HG02642 (cell line): ENCODE measurements around the gene ADGRG1.
"Not testable (repeated sequence)": the region's sequence is repeated elsewhere in the genome, so short reads cannot be mapped to it uniquely, and the experiment has no call there.

Source experiments
- ATAC-seq: cut with Tn5 transposase; IDR thresholded peaks from one replicate; pipeline ENCODE4 v1.9.1; 2021; ENCODE audit warnings: mild to moderate bottlenecking; ENCODE audit not compliant: unreplicated experiment, poor library complexity

The ADGRG1 gene

DNA sequence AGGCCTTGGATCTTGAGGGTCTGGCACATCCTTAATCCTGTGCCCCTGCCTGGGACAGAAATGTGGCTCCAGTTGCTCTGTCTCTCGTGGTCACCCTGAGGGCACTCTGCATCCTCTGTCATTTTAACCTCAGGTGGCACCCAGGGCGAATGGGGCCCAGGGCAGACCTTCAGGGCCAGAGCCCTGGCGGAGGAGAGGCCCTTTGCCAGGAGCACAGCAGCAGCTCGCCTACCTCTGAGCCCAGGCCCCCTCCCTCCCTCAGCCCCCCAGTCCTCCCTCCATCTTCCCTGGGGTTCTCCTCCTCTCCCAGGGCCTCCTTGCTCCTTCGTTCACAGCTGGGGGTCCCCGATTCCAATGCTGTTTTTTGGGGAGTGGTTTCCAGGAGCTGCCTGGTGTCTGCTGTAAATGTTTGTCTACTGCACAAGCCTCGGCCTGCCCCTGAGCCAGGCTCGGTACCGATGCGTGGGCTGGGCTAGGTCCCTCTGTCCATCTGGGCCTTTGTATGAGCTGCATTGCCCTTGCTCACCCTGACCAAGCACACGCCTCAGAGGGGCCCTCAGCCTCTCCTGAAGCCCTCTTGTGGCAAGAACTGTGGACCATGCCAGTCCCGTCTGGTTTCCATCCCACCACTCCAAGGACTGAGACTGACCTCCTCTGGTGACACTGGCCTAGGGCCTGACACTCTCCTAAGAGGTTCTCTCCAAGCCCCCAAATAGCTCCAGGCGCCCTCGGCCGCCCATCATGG, 35.7 kb downstream of the ADGRG1 start:
- ATAC-seq, result no peak

DNA sequence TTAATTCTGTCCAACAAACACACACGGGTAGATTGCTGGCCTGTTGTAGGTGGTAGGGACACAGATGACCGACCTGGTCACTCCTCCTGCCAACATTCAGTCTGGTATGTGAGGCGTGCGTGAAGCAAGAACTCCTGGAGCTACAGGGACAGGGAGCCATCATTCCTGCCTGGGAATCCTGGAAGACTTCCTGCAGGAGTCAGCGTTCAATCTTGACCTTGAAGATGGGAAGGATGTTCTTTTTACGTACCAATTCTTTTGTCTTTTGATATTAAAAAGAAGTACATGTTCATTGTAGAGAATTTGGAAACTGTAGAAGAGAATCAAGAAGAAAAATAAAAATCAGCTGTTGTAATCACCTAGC, 36.2 kb downstream of the ADGRG1 start:
- no peak for ATAC-seq

DNA sequence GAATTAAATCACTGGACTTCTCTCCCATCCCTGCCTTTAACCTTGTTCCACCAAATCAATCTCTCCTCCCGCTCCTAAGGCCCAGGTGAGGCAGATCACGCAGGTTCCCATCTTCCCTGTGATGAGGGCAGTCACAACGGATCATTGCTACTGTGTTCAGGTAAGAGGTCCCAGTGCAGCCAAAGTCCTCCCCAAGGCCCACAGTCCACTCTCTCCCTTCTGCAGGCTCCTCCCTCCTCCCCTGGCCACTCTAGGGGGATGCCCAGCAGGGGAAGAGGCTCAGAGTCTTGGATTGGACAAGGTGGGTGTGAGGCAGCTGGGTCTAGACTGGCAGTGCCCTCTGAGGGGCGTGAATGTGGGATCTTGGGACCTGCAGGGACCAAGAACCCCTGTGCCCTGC, 37.1 kb downstream of the ADGRG1 start:
- no peak for ATAC-seq

- no peak for ATAC-seq
Measured at GRCh38 chr16:57666353-57667047, 38.1 kb downstream of the ADGRG1 start.

GRCh38 chr16:57667048-57667525, 38.7 kb downstream of the ADGRG1 start:
- ATAC-seq, result no peak

GRCh38 chr16:57667526-57668262, 39.3 kb downstream of the ADGRG1 start:
- no peak for ATAC-seq

- no peak for ATAC-seq
Measured at GRCh38 chr16:57668263-57668571, 39.8 kb downstream of the ADGRG1 start, which contains the start of gene ADGRG3. ADGRG3 (plus strand) TSS chr16:57668306; CDS start chr16:57668348, 42 bp downstream.

DNA sequence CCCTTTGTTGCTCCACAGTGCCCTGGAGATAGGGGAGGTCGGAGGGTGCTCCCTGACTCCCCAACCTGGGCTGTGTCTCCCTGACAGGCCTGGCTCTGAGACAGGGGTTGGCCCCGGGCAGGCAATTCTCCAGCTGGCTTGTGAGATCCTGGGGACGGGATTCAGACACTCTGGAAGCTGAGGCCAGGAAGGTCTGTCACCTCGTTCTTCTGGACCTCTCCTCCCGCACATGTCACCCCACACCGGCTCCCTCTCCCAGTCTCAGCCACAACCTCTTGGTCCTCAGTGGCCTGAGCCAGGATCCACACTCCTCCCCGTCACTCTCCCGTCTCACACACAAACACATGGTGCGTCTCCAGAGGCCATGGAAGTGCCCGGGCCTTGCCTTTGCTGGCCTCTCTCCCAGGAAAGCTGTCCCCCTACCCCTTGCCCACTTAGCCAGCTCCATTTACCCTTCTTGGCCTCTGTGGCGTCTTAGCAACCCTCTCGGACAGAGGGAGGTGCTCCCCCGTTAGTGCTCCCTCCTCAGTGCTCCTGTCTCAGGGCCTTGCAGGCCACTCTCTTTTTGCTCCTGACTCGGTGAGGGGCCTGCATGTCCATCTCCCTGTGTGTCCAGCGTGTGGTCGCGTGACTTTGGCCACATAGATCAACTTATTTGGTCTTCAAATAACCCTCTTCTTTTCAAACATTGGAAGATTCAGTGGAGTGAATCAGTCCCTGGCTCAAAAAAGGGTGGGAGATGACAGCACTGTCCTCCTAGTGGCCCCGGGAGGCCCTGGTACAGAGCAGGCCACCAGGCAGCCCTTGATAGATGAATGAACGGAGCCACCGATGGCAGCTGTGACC, 40.4 kb downstream of the ADGRG1 start:
- ATAC-seq, result no peak

- ATAC-seq, result no peak
Measured at GRCh38 chr16:57669476-57670162, 41.2 kb downstream of the ADGRG1 start.

DNA sequence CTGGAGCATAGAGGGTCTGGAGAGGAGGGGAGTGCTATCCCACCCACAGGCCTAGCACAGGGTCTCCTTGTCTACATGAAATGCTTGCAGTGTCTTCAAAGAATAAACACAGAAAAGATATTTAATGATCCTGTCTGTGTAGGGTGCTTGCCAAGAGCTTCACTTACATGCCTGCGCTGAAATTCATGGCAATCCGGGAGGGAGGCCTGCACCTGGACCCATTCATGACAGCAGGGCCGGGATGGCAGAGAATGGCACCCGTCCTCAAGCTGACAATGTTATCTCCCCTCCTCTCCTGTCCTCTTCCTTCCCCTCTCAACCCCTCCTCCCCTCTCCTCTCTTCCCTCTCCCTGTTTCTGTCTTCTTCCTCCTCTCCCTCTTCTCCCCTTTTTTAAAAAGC, 41.8 kb downstream of the ADGRG1 start:
- no peak for ATAC-seq

- ATAC-seq, result not testable (repeated sequence)
Measured at GRCh38 chr16:57671451-57671850, 43.0 kb downstream of the ADGRG1 start.

DNA sequence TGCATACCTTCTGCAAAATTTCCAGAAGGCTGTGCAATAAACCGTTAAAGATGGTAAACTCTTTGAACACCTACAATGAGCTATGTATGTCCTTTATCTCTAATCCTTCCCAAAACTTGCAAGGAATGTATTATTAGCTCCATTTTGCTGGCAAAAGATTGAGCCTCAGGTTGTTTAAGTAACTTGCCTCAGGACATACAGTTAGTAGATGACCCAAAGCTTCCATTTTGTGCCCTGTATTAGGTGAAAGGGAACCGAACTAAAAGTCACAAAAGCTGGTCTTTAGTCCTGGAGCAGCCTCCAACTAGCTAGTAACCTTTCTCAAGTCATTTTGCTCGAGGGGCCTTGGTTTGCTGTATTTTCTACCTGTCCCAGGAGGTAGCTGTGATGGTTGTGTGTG, 44.0 kb downstream of the ADGRG1 start:
- ATAC-seq, result no peak

DNA sequence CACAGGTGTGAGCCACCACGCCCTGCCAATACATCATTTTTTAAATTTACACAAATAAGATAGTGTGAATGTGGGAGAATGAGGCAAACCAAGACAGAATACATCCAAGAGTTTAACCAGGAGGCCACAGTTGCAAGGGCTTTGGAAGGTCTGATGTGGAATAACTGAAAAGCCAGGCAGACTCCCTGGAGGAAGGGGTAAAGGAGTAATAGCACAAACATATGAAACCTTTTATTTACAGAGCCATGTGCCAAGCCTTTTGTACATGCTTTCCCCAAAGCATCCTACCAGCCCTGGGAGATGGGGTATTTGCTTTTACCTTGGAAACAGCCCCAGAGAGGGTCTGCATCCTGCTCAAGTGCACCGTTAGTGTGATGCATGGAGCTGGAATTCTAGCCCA, 44.4 kb downstream of the ADGRG1 start:
- no peak for ATAC-seq

DNA sequence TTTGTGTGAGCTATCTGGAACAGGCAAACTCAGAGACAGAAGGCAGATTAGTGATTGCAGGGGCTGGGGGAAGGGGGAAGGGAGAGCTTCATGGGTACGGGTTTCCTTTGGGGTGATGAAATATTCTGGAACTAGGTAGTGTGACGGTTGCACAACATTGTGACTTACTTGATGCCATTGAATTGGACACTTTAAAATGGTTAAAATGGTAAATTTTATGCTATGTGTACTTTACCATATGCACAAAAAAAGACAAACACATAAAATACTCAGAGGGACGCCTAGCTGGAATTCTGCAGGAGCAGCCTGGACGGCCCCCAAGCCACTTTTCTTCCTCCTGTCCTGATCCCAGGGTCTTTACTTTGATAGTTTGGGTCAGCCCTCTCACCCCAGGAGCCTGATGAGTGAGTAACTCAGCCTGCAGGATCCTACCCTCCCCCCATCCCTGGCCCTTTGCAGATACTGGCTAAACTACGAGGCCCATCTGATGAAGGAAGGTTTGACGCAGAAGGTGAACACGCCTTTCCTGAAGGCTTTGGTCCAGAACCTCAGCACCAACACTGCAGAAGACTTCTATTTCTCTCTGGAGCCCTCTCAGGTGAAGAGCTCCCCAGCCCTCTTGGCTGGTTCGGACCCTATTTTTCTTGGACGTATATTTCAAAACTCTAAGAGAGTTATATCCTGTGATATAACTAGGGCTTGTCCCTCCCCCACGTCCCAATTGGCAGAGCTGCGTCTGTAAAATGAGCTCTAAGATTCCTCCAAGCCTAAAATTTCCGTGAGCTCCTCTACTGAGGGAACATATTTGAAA, 47.5 kb downstream of the ADGRG1 start:
- ATAC-seq, result no peak

- ATAC-seq, result no peak
Measured at GRCh38 chr16:57676553-57677085, 48.2 kb downstream of the ADGRG1 start.

- no peak for ATAC-seq
Measured at GRCh38 chr16:57677622-57678369, 49.4 kb downstream of the ADGRG1 start.

DNA sequence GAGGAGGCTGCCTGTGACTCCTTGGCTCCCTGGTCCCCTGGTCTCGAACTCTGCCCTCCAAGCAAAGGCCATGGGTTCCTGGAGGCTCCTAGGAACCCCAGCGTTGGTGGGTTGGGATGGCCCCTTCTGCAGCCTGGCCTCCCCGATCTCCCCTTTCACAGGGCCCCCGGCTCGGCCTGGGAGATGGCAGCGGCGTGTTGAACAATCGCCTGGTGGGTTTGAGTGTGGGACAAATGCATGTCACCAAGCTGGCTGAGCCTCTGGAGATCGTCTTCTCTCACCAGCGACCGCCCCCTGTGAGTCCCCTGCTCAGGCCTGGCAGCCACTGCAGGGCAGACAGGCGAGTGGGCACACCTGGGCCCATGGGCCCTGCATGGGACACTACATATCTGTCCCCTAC, 50.6 kb downstream of the ADGRG1 start:
- ATAC-seq, result no peak
